Hepatic stellate cell (primary cell): Measurements from ENCODE around the gene HPS5.
A peak's percentile ranks its signal among the peaks of the same experiment; 100 is the strongest.

Source experiments
- DNase-seq: peaks from one replicate; pipeline ENCODE4 v3.0.0; 2011; ENCODE audit warnings: low spot score

Gene HPS5

GRCh38 chr11:18317551-18317950, 4.4 kb downstream of the HPS5 start:
- DNase-seq = no peak

GRCh38 chr11:18315893-18316292, 6.0 kb downstream of the HPS5 start:
- DNase-seq = no peak

- no peak for DNase-seq
Observed at GRCh38 chr11:18314784-18315523, 7.0 kb downstream of the HPS5 start.

DNA sequence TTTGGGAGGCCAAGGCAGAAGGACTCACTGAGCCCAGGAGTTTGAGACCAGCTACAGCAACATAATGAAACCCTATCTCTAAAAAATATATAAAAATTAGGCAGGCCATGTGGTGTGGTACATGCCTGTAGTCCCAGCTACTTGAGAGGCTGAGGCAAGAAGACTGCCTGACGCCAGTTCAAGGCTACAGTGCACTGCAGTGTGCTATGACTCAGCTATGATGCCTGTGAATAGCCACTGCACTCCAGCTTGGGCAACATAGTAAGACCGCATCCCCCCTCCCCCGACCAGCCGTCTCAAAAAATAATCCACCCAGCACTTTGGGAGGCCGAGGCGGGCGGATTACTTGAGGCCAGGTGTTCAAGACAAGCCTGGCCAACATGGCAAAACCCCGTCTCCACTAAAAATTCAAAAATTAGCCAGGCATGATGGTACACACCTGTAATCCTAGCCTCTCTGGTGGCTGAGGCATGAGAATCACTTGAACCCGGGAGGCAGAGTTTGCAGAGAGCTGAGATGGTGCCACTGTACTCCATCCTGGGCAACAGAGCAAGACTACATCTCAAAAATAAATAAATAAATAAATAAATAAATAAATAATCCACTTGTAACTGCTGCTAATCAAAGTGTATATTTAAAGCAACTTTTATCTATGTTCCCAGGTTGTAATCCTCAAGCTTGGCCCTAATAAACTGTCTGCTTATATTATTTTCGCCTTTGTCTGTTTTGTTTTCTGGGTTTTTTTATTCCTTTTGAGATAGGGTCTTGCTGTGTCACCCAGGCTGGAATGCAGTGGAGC, 7.8 kb downstream of the HPS5 start:
- no peak for DNase-seq

- peak; percentile 50 for DNase-seq
Observed at GRCh38 chr11:18312663-18313420, 9.1 kb downstream of the HPS5 start.

DNA sequence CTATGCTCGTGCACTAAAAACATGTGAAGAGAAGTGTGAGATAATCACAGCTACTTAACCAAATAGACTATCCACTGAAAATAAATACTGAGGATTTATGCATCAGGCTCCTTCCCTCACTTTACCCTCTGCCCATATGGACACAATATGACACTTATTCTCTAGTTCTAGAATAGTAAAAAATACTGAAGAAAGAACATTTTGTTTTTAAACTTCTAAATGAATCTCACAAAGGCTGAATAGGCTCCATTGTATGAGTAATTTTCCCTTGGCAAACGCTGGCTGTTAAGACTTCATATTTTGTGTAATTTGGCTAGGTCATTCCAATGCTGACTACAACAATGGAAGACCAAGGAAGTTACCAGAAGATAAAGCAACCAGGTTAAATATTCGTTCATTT, 9.9 kb downstream of the HPS5 start:
- DNase-seq = no peak

DNA sequence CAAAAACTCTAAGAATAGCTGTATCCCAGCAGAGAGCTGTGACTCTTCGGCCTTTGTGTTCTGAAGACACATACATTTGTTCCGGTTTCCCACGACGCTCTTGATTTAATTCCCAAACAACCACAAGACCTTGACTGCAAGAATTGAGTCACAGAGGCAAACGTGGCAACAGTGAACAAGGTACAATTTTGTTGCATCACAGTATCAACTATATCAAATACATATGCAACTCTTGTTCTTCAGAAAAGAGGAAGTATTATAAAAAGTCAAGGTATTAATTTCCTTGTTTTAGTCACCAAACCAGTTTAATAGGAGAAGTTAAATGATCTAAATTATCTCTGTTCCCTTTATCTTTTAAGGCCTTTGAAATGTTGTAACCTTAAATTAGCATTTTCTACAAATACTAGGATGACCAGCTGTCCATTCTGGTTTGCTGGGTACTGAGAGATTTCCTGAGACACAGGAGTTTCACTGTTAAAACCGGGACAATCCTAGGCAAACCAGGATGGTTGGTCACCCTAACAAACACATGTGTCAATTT, 11.1 kb downstream of the HPS5 start:
- no peak for DNase-seq

DNA sequence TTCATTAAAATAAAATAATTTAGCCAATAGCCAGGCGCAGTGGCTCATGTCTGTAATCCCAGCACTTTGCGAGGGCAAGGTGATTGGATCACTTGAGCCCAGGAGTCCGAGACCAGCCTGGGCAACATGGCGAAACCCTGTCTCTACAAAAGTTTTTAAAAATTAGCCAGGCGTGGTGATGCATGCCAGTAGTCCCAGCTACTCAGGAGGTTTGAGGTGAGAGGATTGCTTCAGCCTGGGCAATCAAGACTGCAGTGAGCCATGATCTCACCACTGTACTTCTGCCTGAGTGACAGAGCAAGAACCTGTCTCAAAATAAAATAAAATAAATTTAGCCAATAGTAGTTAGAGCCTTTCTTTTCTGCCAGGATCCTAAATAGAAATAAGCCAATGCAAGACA, 12.2 kb downstream of the HPS5 start:
- no peak for DNase-seq

- DNase-seq = no peak
Observed at GRCh38 chr11:18308242-18308641, 13.7 kb downstream of the HPS5 start.

GRCh38 chr11:18307461-18308139, 14.3 kb downstream of the HPS5 start:
- no peak for DNase-seq

DNA sequence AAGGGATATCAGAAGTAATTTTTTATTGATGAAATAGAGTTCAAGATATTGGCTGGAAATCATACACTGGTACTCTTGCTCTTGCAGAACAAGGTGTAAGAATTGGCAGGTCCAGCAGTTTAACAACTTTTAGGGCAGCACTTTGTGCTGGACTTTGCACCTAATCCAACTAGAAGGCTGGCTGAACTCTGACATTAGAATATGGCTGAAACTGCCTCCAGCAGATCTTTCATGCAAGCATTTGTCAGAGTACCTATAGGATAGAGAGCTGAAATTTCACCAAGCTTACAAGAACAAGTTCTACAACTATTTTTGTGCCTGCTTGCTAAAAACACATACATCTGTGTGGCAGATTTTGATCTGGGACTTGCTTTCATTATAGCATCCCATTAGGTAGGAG, 17.2 kb downstream of the HPS5 start:
- DNase-seq = no peak

- no peak for DNase-seq
Observed at GRCh38 chr11:18299721-18300120, 22.2 kb downstream of the HPS5 start.

DNA sequence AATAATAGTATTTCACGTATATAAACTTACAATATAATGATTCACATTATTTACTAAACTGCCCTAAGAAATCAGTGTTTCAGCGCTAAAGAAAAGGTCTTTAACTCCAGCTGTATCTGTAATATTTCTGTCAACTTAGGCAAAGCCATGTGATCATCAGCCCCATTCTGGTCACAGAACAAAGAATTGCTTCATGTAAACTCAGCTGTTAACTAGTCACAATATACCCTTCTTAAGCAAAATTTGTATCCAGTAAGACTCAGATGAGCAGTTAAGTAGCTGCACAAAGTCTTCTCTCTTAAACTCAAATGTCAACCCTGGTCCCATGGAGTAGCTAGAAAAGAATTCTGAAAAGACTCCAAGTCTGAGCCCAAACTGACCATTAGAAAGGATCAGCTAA, 26.6 kb downstream of the HPS5 start:
- no peak for DNase-seq

DNA sequence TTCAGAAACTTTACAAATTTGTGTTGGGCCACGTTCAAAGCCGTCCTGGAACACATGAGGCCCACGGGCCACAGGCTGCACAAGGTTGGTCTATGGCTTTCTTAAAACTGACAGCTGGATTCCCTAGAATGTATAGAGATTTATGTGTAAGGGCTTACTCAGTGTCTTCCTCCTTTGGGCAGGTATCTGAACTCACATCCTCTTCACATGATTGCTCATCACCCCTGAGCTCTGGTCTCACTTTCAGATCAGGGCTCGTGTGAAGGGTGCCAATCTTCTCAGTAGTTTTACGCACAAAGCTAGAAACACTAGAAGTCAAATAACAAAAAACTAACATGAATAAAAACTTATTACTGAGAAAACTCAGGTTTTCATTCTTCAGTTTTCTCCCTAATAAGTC, 27.1 kb downstream of the HPS5 start:
- DNase-seq = no peak

GRCh38 chr11:18288911-18289310, 33.0 kb downstream of the HPS5 start:
- no peak for DNase-seq

GRCh38 chr11:18285841-18286240, 36.1 kb downstream of the HPS5 start:
- DNase-seq = no peak

GRCh38 chr11:18282626-18283025, 39.3 kb downstream of the HPS5 start:
- no peak for DNase-seq

DNA sequence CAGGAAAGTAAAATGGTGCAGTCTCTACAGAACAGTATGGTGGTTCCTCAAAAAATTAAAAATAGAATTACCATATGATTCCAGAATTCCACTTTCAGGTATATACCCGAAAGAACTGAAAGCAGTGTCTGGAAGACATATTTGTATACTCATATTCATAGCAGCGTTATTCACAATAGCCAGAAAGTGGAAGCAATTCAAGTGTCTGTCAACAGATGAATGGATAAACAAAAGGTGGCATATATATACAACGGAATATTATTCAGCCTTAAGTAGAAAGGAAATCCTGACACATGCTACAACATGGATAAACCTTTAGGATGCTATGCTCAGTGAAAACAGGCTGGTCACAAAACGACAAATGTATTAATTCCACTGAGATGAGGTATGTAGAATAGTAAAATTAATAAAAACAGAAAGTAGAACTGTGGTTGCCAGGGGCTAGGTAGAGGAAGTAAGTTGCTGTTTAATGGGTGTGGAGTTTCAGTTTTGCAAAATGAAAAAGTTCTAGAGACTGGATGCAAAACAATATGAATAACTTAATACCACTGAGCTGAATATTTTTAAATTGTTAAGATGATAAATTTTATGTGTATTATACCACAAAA, 41.4 kb downstream of the HPS5 start:
- no peak for DNase-seq

GRCh38 chr11:18277565-18278271, 44.2 kb downstream of the HPS5 start:
- no peak for DNase-seq

GRCh38 chr11:18271206-18271605, 50.7 kb downstream of the HPS5 start:
- DNase-seq = no peak

DNA sequence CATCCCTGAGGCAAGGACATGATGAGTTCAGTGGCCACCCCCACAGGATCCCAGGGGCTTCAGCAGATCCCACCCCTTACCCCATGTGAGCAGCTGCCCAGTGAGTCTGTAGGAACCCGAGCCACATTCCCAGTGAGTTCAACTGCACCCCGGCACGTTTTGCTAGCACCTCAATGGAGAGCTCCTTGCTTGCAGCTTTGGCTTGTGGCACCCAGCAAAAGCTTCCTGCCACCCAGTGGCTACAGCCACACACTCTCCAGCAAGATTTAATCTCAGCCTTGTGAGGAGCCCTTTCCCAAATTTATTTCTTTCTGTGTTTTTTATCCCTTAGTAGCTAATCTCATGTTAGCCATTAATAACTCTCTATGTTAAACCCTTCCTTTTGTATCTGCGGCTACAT, 51.8 kb downstream of the HPS5 start:
- DNase-seq = peak; percentile 24
